Inflammatory macrophage (primary cell): Measurements from ENCODE around the gene EID2B.

Experiments
- DNase-seq, 2 donors: peaks; one replicate each; pipeline ENCODE4 v3.0.0-alpha.2; 2020 to 2022
- total RNA-seq, 18 experiments: gene quantifications; one replicate each; lab custom pipeline; 2026; ENCODE audit warnings: mixed read lengths in 6 of 18, inconsistent platforms in 2 of 18; lab: John Stamatoyannopoulos, UW

The EID2B gene
- total RNA-seq: 0.13 to 2.2 (median 1.2) reads per million in 18 experiments

GRCh38 chr19:39532233-39533002, at the start of gene EID2B:
Gene EID2B, minus strand, starts transcription at chr19:39532852. Its CDS starts 50 bp downstream, at chr19:39532802.
- peak; percentile 98 for DNase-seq

GRCh38 chr19:39582442-39582841, 49.8 kb upstream of the EID2B start:
- DNase-seq: no peak

- DNase-seq: no peak
Measured at GRCh38 chr19:39568604-39569003, 36.0 kb upstream of the EID2B start.

GRCh38 chr19:39566064-39566463, 33.4 kb upstream of the EID2B start:
- DNase-seq: no peak

GRCh38 chr19:39563408-39563807, 30.8 kb upstream of the EID2B start:
- DNase-seq: no peak

GRCh38 chr19:39558624-39559117, 26.0 kb upstream of the EID2B start:
- DNase-seq: no peak

GRCh38 chr19:39557811-39558623, 25.4 kb upstream of the EID2B start:
- peak; percentile 25 to 37 for DNase-seq

- no peak for DNase-seq
Measured at GRCh38 chr19:39555883-39556282, 23.2 kb upstream of the EID2B start.

GRCh38 chr19:39554701-39555311, 22.2 kb upstream of the EID2B start:
- DNase-seq: no peak

GRCh38 chr19:39553082-39553652, 20.5 kb upstream of the EID2B start:
- no peak for DNase-seq

- DNase-seq: no peak
Measured at GRCh38 chr19:39550197-39550596, 17.5 kb upstream of the EID2B start.

- no peak for DNase-seq
Measured at GRCh38 chr19:39546599-39546998, 13.9 kb upstream of the EID2B start.

- DNase-seq: no peak
Measured at GRCh38 chr19:39544911-39545310, 12.3 kb upstream of the EID2B start.

- DNase-seq: no peak
Measured at GRCh38 chr19:39544226-39544903, 11.7 kb upstream of the EID2B start.

- DNase-seq: no peak
Measured at GRCh38 chr19:39543477-39543857, 10.8 kb upstream of the EID2B start.

- no peak for DNase-seq
Measured at GRCh38 chr19:39542206-39542605, 9.6 kb upstream of the EID2B start.

GRCh38 chr19:39540333-39540673, 7.7 kb upstream of the EID2B start:
- DNase-seq: no peak

- peak; percentile 95 to 98 for DNase-seq
Measured at GRCh38 chr19:39539518-39540332, 7.1 kb upstream of the EID2B start, which contains the start of gene EID2. Gene EID2, minus strand, starts transcription at chr19:39540161. Its CDS starts 82 bp downstream, at chr19:39540079.

GRCh38 chr19:39539165-39539517, 6.5 kb upstream of the EID2B start:
- DNase-seq: no peak

- no peak for DNase-seq
Measured at GRCh38 chr19:39533791-39534190, 1.1 kb upstream of the EID2B start.

- DNase-seq: no peak
Measured at GRCh38 chr19:39533003-39533512, 406 bp upstream of the EID2B start.
